ENCODE measurements around the gene NXPH1. TPM values are rescaled to one million over a fixed set of nuclear protein-coding genes. Genes with fewer than 3 reads are reported as not detected.

Gene NXPH1
- total RNA-seq, 1 donor from 2014 or later = not detected

DNA sequence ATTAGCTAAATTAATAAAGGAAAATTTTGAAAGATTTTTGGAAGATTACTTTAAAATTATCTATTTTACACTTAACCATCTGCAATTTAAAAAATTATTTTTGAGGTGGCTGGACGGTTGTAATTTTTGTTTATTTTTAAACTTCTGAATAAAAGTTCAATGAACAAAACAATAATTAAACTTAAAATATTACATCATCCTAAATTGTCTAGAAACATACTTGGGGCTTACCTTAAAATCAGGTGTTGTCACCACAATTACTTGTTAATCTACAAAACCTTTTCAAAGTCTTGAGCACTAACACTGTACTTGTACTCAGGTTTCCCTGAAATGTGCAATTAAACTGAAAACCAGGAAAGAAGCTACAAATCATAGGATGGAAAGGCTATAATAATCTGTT, 328.3 kb downstream of the NXPH1 start:
- ATAC-seq (no peak), DNase-seq (ENCODE audit: low spot score) (no peak)
- intact Hi-C loops (cut with DNase I) = no loop called here

DNA sequence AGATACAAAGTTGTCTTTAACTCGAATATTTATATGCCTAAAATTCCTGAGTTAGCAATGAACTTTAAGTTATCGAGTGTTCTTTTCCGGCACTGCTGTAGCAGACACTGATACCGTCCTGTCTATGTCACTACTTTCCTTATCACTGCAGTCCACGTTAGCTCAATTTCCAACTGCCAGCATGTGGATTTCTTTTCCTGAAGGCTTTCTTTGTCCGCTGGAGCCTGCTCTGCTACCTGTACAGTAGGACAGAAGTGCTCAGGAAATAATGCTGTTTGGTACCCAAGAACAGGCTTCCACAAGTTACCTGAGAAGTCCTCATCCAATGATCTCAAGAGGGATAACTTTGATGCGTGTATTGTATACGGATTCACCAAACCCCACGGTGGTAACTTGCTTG, 329.4 kb downstream of the NXPH1 start:
- ATAC-seq = no peak
- no peak for DNase-seq (ENCODE audit: low spot score)
- intact Hi-C loops (cut with DNase I) = no loop called here

DNA sequence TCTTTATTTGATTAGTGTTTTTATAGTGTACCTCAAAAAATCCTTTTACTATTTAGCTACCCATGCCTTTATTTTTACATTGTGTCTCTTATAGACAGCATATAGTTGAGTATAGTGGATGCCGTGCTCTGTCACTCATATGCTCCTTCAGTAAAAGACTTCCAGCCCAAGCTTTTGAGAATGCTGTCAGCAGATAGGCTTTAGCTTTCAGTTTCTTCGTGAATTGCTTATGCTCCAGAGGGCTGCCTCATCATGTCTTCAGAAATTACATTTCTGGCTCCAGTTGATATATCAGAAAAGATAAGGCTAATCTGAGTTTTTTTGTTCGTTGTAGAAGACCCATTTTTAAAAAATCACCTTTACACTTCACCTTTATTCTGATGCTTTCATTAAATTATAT, 332.0 kb downstream of the NXPH1 start:
- no peak for DNase-seq (ENCODE audit: low spot score)
- intact Hi-C loops (cut with DNase I) = no loop called here
- no peak for ATAC-seq

- ATAC-seq = no peak
- DNase-seq (ENCODE audit: low spot score) = no peak
- intact Hi-C loops (cut with DNase I) = no loop called here
Observed at GRCh38 chr7:8773518-8773917, 340.1 kb downstream of the NXPH1 start.

DNA sequence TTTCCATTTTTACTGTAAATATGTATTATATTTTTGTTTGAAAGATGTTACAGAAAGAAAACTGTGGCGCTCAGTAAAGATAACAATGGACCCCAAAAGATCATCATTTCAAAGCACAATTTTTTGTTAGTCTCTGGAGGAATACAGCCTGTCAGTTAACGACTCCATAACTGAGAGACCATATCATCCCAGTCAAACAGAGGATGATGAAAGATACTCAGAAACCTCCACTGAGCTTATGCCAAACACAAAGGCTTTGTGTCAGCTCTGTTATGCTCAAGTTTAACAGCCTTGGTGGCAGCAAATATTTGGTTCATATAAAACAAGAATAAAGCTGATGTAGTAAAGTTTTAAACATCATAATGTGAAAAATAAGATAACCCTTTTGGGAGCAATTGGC, 345.1 kb downstream of the NXPH1 start:
- intact Hi-C loops (cut with DNase I) = no loop called here
- DNase-seq (ENCODE audit: low spot score) = no peak

GRCh38 chr7:8781166-8781565, 347.8 kb downstream of the NXPH1 start:
- no peak for ATAC-seq
- DNase-seq (ENCODE audit: low spot score) = no peak
- intact Hi-C loops (cut with DNase I) = no loop called here

More for the DNA sequence above, 345.1 kb downstream of the NXPH1 start:
- no peak for ATAC-seq

DNA sequence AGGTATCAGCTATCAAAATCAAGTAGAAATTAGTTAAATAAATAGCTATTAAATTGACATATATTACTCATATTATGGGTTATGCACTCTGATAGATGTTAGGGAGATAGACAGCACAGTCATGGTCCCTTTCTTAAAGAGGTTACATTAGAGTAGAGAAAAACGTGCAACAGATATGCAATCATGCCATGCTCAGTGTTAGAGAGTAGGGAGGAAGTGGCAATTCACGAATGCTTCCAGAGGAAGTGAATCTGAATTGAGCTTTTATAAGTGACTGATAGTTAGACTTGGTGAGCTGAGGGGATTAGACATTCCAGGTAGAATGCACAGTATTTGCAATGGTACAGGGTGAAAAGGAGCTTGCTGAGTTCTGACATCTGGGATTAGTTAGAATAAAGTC, 349.8 kb downstream of the NXPH1 start:
- no peak for DNase-seq (ENCODE audit: low spot score)
- intact Hi-C loops (cut with DNase I) = no loop called here
- no peak for ATAC-seq

GRCh38 chr7:8785081-8785480, 351.7 kb downstream of the NXPH1 start:
- DNase-seq (ENCODE audit: low spot score) = no peak
- intact Hi-C loops (cut with DNase I) = no loop called here
- no peak for ATAC-seq

DNA sequence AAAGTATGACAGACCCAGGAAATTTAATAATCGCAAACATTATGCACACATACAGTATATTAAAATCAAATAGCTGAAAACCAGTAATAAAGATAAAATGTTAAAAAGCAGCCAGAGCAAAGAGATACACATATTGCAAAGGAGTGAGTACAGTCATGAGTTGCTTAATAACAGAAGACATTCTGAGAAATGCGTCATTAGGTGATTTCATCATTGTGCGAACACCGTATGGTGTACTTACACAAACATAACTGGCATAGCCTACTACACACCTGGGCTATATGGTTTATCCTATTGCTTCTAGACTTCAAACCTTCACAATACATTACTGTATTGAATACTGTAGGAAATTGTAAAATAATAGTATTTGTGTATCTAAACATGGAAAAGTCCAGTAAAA, 367.6 kb downstream of the NXPH1 start:
- no peak for DNase-seq (ENCODE audit: low spot score)
- intact Hi-C loops (cut with DNase I) = no loop called here
- ATAC-seq = no peak

Other genes starting within 250 kb of the NXPH1 start
- gene ICA1, start 171.4 kb upstream of the NXPH1 start, total RNA-seq = 27.0 TPM

Measured in sciatic nerve (tissue), 2 donors.